ENCODE measurements around the gene LMAN1L. TPM values are rescaled to one million over a fixed set of nuclear protein-coding genes. Genes with fewer than 3 reads are reported as not detected.

LMAN1L gene
- polyA plus RNA-seq (ENCODE audit: insufficient read length in 3 of 3), result under 1 TPM in 1 of 3 donors, not detected in 2; 0.04 TPM
- long read RNA-seq, donor 1, result 0 reads
- long read RNA-seq, donor 2, result 0 reads
- long read RNA-seq, donor 3, result 0 reads
- long read RNA-seq, donor 4, result 0 reads
- long read RNA-seq, donor 5, result 0 reads
- long read RNA-seq, donor 6, result 0 reads
- long read RNA-seq, donor 7, result 0 reads
- long read RNA-seq, donor 8, result 0 reads
- long read RNA-seq, donor 9, result 0 reads
- long read RNA-seq, donor 10, result 0 reads
- long read RNA-seq, donor 11, result 0 reads
- long read RNA-seq, donor 12, result 0 reads
- long read RNA-seq, donor 13, result 0 reads
- long read RNA-seq, donor 14, result 0 reads
- long read RNA-seq, donor 15, result 0 reads
- long read RNA-seq, donor 16, result 0 reads

GRCh38 chr15:74812533-74812932 is at the start of gene LMAN1L:
Gene LMAN1L, plus strand, starts transcription at chr15:74812835. Its CDS starts 20 bp downstream, at chr15:74812855.
- DNase-seq, result no peak

- DNase-seq, result no peak
Observed at GRCh38 chr15:74763416-74763815, 49.2 kb upstream of the LMAN1L start.

GRCh38 chr15:74767167-74768098 is 45.2 kb upstream of the LMAN1L start:
- no peak for DNase-seq

DNA sequence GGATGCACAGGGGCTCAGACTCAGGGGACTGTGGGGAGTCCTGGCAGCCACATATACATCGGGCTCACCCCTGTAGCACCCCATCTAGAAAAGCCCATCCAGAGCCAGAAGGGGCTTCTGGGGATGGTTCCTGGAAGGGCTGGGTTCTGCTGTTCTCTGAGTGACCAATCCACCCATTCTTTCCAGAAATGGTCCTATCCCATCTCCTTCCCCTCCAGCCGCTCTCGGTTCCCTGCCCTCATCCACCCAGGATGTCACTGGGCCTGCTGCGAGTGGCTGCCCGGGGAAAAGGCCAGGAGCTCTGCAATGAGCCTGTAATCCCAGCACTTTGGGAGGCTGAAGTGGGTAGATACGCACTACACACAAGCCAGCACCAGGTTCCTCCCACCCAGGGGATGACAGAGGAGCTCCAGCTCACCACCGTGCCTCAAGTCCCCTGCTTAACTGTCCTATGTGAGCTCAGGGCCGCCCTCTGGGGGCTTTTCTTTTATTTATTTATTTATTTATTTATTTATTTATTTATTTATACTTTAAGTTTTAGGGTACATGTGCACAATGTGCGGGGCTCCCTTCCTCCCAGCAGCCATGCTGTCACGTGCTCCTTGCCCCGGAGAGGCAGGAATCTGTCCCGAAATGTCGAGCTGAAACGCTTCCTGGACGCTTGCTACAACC is 44.4 kb upstream of the LMAN1L start:
- no peak for DNase-seq

GRCh38 chr15:74768771-74769342 is 43.8 kb upstream of the LMAN1L start:
- DNase-seq, result no peak

GRCh38 chr15:74769463-74770025 is 43.1 kb upstream of the LMAN1L start:
- no peak for DNase-seq

GRCh38 chr15:74770211-74770903 is 42.3 kb upstream of the LMAN1L start:
- no peak for DNase-seq

GRCh38 chr15:74773329-74773728 is 39.3 kb upstream of the LMAN1L start:
- no peak for DNase-seq

DNA sequence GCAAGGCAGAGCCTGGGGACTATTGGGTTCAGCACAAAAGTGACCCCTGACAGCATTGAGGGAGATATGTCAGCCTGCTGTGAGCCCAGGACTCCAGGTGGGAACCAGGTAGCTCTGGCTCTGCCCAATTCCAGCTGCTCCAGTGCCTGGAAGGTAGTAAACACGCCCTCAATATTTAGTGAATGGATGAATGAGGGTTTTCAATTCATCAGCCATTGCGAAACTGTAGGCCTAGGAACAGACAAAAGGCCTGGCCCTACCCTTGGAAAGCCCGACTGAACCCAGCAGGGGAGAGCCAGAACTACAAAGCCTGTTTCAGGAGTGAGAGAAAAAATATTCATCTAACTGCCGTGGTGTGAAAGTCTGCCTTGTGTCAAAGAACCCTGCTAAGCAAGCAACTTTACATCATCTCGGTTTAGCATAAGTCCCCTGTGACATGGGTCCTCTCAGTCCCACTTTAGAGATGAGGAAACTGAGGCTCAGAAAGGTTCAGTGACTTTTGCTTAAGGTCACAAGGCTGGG is 38.8 kb upstream of the LMAN1L start:
- no peak for DNase-seq

GRCh38 chr15:74775132-74775562 is 37.5 kb upstream of the LMAN1L start:
- no peak for DNase-seq

- DNase-seq, result no peak
Observed at GRCh38 chr15:74775894-74776293, 36.7 kb upstream of the LMAN1L start.

- DNase-seq, result no peak
Observed at GRCh38 chr15:74776821-74777768, 35.5 kb upstream of the LMAN1L start.

DNA sequence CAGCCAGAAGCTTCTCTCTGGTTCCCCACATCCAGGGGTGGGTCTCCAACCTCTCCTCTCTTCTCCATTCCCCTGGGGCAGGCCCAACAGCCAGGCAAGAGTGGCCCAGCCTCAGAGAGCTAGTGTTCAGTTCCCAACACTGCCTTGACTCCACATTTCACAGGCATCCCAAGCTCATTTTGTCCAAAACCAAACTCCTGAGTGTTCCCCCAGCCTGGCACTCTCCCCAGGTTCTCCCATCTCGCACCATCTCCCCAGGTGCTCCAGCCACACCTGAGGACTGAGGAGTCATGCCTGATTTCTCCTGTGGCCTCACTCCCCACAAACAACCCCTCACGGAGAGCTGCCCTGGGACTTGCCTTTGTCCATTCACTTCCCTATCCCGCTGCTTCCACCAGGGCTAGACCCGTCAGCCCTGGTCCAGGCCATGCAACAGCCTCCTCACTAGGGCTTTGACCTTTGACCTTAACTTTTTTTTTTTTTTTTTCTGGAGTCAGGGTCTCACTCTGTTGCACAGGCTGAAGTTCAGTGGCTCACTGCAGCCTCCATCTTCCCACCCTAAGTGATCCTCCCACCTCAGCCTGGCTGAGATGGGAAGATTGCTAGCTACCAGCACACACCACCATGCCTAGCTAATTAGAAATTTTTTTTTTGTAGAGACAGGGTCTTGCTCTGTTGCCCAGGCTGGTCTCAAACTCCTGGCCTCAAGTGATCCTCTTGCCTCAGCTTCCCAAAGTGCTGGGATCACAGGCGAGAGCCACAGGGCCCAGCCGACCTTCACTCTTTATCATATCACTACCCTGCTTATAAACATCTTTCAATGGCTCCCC is 34.7 kb upstream of the LMAN1L start:
- no peak for DNase-seq

- no peak for DNase-seq
Observed at GRCh38 chr15:74778599-74778970, 34.0 kb upstream of the LMAN1L start.

DNA sequence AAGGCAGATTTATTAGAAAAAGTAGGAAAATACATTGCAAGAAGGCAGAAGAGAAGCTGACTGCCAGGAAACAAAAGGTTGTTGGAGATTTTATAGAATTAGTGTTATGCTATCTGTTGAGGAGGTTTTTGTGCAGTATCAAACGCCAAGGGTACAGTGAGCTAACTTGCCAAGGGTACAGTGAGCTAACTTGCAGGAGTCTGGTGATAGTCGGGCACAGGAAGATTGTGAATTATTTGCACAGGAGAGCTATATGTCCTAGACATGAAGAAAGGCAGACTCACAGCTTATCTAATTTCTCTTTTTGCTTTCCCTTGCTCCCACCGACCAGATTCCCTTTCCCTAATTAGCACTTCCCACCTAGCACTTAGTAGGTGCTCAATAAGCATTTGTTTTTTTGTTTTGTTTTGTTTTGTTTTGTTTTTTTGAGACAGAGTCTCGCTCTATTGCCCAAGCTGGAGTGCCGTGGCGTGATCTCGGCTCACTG is 33.4 kb upstream of the LMAN1L start:
- DNase-seq, result no peak

GRCh38 chr15:74780523-74781430 is 31.9 kb upstream of the LMAN1L start:
- DNase-seq, result no peak
